ENCODE results near the gene AMOTL1.
"Not testable (repeated sequence)": the region's sequence is repeated elsewhere in the genome, so short reads cannot be mapped to it uniquely, and the experiment has no call there.

Gene AMOTL1

GRCh38 chr11:94787801-94788200 lies 19.6 kb downstream of the AMOTL1 start:
- no peak for DNase-seq (ENCODE audit: low read depth)
- H3K4me3 ChIP-seq (ENCODE audit: low read depth, low read length), result no peak overlapping the region

- no peak overlapping the region for H3K4me3 ChIP-seq (ENCODE audit: low read depth, low read length)
- no peak for DNase-seq (ENCODE audit: low read depth)
Observed at GRCh38 chr11:94788396-94788795, 20.2 kb downstream of the AMOTL1 start.

GRCh38 chr11:94790197-94790596 lies 22.0 kb downstream of the AMOTL1 start:
- DNase-seq (ENCODE audit: low read depth), result no peak

GRCh38 chr11:94790661-94791180 lies 22.6 kb downstream of the AMOTL1 start:
- DNase-seq (ENCODE audit: low read depth), result no peak
- no peak overlapping the region for H3K4me3 ChIP-seq (ENCODE audit: low read depth, low read length)

More at GRCh38 chr11:94790197-94790596, 22.0 kb downstream of the AMOTL1 start:
- H3K4me3 ChIP-seq (ENCODE audit: low read depth, low read length), result no peak overlapping the region

GRCh38 chr11:94791216-94791889 lies 23.2 kb downstream of the AMOTL1 start:
- no peak overlapping the region for H3K4me3 ChIP-seq (ENCODE audit: low read depth, low read length)
- no peak for DNase-seq (ENCODE audit: low read depth)

- DNase-seq (ENCODE audit: low read depth), result not testable (repeated sequence)
Observed at GRCh38 chr11:94791942-94792341, 23.8 kb downstream of the AMOTL1 start.

GRCh38 chr11:94792451-94792850 lies 24.3 kb downstream of the AMOTL1 start:
- DNase-seq (ENCODE audit: low read depth), result no peak

More at GRCh38 chr11:94791942-94792341, 23.8 kb downstream of the AMOTL1 start:
- H3K4me3 ChIP-seq (ENCODE audit: low read depth, low read length), result not testable (repeated sequence)

GRCh38 chr11:94793002-94793401 lies 24.8 kb downstream of the AMOTL1 start:
- no peak for DNase-seq (ENCODE audit: low read depth)
- no peak overlapping the region for H3K4me3 ChIP-seq (ENCODE audit: low read depth, low read length)

More at GRCh38 chr11:94792451-94792850, 24.3 kb downstream of the AMOTL1 start:
- no peak overlapping the region for H3K4me3 ChIP-seq (ENCODE audit: low read depth, low read length)

GRCh38 chr11:94793822-94794221 lies 25.7 kb downstream of the AMOTL1 start:
- H3K4me3 ChIP-seq (ENCODE audit: low read depth, low read length), result no peak overlapping the region
- peak; percentile 37 for DNase-seq (ENCODE audit: low read depth)

GRCh38 chr11:94794287-94795168 lies 26.4 kb downstream of the AMOTL1 start:
- H3K4me3 ChIP-seq (ENCODE audit: low read depth, low read length), result peak overlapping the region; percentile 23
- peak; percentile 98 for DNase-seq (ENCODE audit: low read depth)

- H3K4me3 ChIP-seq (ENCODE audit: low read depth, low read length), result peak overlapping the region; percentile 23
- DNase-seq (ENCODE audit: low read depth), result no peak
Observed at GRCh38 chr11:94795476-94796189, 27.5 kb downstream of the AMOTL1 start.

- no peak overlapping the region for H3K4me3 ChIP-seq (ENCODE audit: low read depth, low read length)
- DNase-seq (ENCODE audit: low read depth), result no peak
Observed at GRCh38 chr11:94796190-94796580, 28.0 kb downstream of the AMOTL1 start.

- no peak overlapping the region for H3K4me3 ChIP-seq (ENCODE audit: low read depth, low read length)
- DNase-seq (ENCODE audit: low read depth), result no peak
Observed at GRCh38 chr11:94796863-94797262, 28.7 kb downstream of the AMOTL1 start.

GRCh38 chr11:94799726-94800125 lies 31.6 kb downstream of the AMOTL1 start:
- no peak overlapping the region for H3K4me3 ChIP-seq (ENCODE audit: low read depth, low read length)
- DNase-seq (ENCODE audit: low read depth), result no peak

GRCh38 chr11:94800414-94800813 lies 32.3 kb downstream of the AMOTL1 start:
- no peak overlapping the region for H3K4me3 ChIP-seq (ENCODE audit: low read depth, low read length)
- no peak for DNase-seq (ENCODE audit: low read depth)

- H3K4me3 ChIP-seq (ENCODE audit: low read depth, low read length), result no peak overlapping the region
- no peak for DNase-seq (ENCODE audit: low read depth)
Observed at GRCh38 chr11:94801866-94802460, 33.8 kb downstream of the AMOTL1 start.

- DNase-seq (ENCODE audit: low read depth), result no peak
Observed at GRCh38 chr11:94802501-94802900, 34.3 kb downstream of the AMOTL1 start.

GRCh38 chr11:94803491-94803890 lies 35.3 kb downstream of the AMOTL1 start:
- H3K4me3 ChIP-seq (ENCODE audit: low read depth, low read length), result no peak overlapping the region
- DNase-seq (ENCODE audit: low read depth), result no peak

More at GRCh38 chr11:94802501-94802900, 34.3 kb downstream of the AMOTL1 start:
- no peak overlapping the region for H3K4me3 ChIP-seq (ENCODE audit: low read depth, low read length)

- no peak overlapping the region for H3K4me3 ChIP-seq (ENCODE audit: low read depth, low read length)
- no peak for DNase-seq (ENCODE audit: low read depth)
Observed at GRCh38 chr11:94804874-94805273, 36.7 kb downstream of the AMOTL1 start.

Data from skeletal muscle cell (primary cell).